ENCODE measurements around the gene ATPAF1. TPM values are rescaled to one million over a fixed set of nuclear protein-coding genes. Genes with fewer than 3 reads are reported as not detected.

ATPAF1 gene
- total RNA-seq, 1 donor from 2014 or later = 23.6 TPM

- Histone ChIP-seq H3K27ac (peak overlapping the region in 1 of 2 donors; percentile 60), H3K36me3 (peaks cover 72 to 90% of the 10 kb centered on the region in 2 donors), H3K4me1 (peaks cover 0 to 4% of the 10 kb centered on the region in 2 donors), H3K27me3 (no peaks in the 10 kb centered on the region), H3K4me3 (no peak overlapping the region), H3K9me3 (no peaks in the 10 kb centered on the region)
- intact Hi-C loops (cut with DNase I) = no loop called here
- peak in 1 of 2 donors; percentile 68 for DNase-seq (ENCODE audit: low spot score in 2 of 2)
- TF ChIP-seq CTCF (IDR thresholded peaks at IDR 0.05) = no peak
Measured at GRCh38 chr1:46687093-46687659, 19.0 kb upstream of the ATPAF1 start.

GRCh38 chr1:46686255-46686654 lies 18.1 kb upstream of the ATPAF1 start:
- Histone ChIP-seq H3K27ac (no peak overlapping the region), H3K4me3 (no peak overlapping the region), H3K36me3 (peaks cover 79 to 93% of the 10 kb centered on the region in 2 donors), H3K27me3 (no peaks in the 10 kb centered on the region), H3K9me3 (no peaks in the 10 kb centered on the region), H3K4me1 (peaks cover 0 to 4% of the 10 kb centered on the region in 2 donors)
- intact Hi-C loops (cut with DNase I) = no loop called here
- no peak for TF ChIP-seq CTCF (IDR thresholded peaks at IDR 0.05)
- no peak for DNase-seq (ENCODE audit: low spot score in 2 of 2)

GRCh38 chr1:46684670-46685069 lies 16.5 kb upstream of the ATPAF1 start:
- TF ChIP-seq CTCF (IDR thresholded peaks at IDR 0.05) = no peak
- no peaks in the 10 kb centered on the region for H3K27me3 ChIP-seq
- H3K27ac ChIP-seq = no peak overlapping the region
- H3K4me3 ChIP-seq = no peak overlapping the region
- no peak for DNase-seq (ENCODE audit: low spot score in 2 of 2)
- H3K36me3 ChIP-seq = peaks cover 83 to 94% of the 10 kb centered on the region in 2 donors
- intact Hi-C loops (cut with DNase I) = no loop called here
- H3K4me1 ChIP-seq = peaks cover 0 to 4% of the 10 kb centered on the region in 2 donors
- H3K9me3 ChIP-seq = no peaks in the 10 kb centered on the region

- H3K9me3 ChIP-seq = no peaks in the 10 kb centered on the region
- intact Hi-C loops (cut with DNase I) = no loop called here
- no peak for TF ChIP-seq CTCF (IDR thresholded peaks at IDR 0.05)
- no peaks in the 10 kb centered on the region for H3K27me3 ChIP-seq
- no peak overlapping the region for H3K4me3 ChIP-seq
- no peak overlapping the region for H3K27ac ChIP-seq
- H3K4me1 ChIP-seq = peaks cover 0 to under 1% of the 10 kb centered on the region in 2 donors
- peaks cover 85 to 97% of the 10 kb centered on the region in 2 donors for H3K36me3 ChIP-seq
- DNase-seq (ENCODE audit: low spot score in 2 of 2) = no peak
Measured at GRCh38 chr1:46682064-46682463, 13.9 kb upstream of the ATPAF1 start.

GRCh38 chr1:46681333-46682034 lies 13.3 kb upstream of the ATPAF1 start:
- no peak for TF ChIP-seq CTCF (IDR thresholded peaks at IDR 0.05)
- Histone ChIP-seq H3K36me3 (peaks cover 85 to 97% of the 10 kb centered on the region in 2 donors), H3K27ac (no peak overlapping the region), H3K27me3 (no peaks in the 10 kb centered on the region), H3K9me3 (no peaks in the 10 kb centered on the region), H3K4me3 (no peak overlapping the region), H3K4me1 (no peaks in the 10 kb centered on the region)
- DNase-seq (ENCODE audit: low spot score in 2 of 2) = no peak
- intact Hi-C loops (cut with DNase I) = no loop called here
